ENCODE data around the gene CCDC8.

GRCh38 chr19:46448601-46449000 lies 35.2 kb upstream of the CCDC8 start:
- TF ChIP-seq, protein P1, sequence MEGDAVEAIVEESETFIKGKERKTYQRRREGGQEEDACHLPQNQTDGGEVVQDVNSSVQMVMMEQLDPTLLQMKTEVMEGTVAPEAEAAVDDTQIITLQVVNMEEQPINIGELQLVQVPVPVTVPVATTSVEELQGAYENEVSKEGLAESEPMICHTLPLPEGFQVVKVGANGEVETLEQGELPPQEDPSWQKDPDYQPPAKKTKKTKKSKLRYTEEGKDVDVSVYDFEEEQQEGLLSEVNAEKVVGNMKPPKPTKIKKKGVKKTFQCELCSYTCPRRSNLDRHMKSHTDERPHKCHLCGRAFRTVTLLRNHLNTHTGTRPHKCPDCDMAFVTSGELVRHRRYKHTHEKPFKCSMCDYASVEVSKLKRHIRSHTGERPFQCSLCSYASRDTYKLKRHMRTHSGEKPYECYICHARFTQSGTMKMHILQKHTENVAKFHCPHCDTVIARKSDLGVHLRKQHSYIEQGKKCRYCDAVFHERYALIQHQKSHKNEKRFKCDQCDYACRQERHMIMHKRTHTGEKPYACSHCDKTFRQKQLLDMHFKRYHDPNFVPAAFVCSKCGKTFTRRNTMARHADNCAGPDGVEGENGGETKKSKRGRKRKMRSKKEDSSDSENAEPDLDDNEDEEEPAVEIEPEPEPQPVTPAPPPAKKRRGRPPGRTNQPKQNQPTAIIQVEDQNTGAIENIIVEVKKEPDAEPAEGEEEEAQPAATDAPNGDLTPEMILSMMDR (IDR thresholded peaks at IDR 0.05) = no peak
- TF ChIP-seq POLR2AphosphoS5 (IDR thresholded peaks at IDR 0.05) = no peak
- no peak for TF ChIP-seq EP300 (IDR thresholded peaks at IDR 0.05)
